ENCODE results near the gene UNC5B. TPM values are rescaled to one million over a fixed set of nuclear protein-coding genes. Genes with fewer than 3 reads are reported as not detected.

Gene UNC5B
- total RNA-seq, 2 experiments from 2014 or later = not detected

DNA sequence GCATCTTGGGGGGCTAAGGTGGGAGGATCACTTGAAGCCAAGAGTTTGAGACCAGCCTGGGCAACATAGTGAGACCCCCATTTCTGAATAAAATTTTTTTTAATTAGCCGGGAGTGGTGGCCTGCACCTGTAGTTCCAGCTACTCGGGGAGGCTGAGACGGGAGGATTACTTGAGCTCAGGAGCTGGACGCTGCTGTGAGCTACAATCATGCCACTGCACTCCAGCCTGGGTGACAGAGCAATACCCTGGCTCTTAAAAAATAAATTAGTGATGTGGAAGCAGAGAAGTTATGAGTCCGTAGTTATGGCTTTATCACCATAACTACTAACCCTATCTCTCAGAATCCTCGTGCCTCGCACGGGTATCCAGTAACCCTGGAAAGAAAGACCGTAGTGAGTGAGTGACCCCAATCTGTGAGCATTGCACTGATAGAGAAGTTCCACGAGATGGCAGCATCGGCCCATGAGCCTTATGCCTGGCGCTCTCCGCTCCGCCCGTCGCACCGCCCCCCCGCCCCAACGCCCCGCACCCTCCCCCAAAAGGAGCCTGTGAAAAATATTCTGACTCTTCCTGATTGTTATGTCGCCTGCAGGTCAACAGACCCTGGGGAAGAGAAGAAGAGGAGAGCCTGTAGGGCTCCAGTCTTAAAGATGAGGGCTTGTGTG, 101.8 kb downstream of the UNC5B start:
- Mint-ChIP-seq H3K4me3 (no peak overlapping the region), H3K27ac (no peak overlapping the region), H3K27me3 (peaks cover 18% of the 10 kb centered on the region), H3K4me1 (peaks cover 16% of the 10 kb centered on the region), H3K36me3 (ENCODE audit: low read depth) (no peaks in the 10 kb centered on the region), H3K9me3 (no peaks in the 10 kb centered on the region)
- DNase-seq = peak; percentile 58
- POLR2A ChIA-PET = no interaction called here
- CTCF ChIA-PET = interaction anchor here (0.8 to 4.7 kb wide), 13 partner anchors 9 to 582 kb away, joined by 3 to 32 read pairs (median 4); no protein-coding TSS in a partner anchor

DNA sequence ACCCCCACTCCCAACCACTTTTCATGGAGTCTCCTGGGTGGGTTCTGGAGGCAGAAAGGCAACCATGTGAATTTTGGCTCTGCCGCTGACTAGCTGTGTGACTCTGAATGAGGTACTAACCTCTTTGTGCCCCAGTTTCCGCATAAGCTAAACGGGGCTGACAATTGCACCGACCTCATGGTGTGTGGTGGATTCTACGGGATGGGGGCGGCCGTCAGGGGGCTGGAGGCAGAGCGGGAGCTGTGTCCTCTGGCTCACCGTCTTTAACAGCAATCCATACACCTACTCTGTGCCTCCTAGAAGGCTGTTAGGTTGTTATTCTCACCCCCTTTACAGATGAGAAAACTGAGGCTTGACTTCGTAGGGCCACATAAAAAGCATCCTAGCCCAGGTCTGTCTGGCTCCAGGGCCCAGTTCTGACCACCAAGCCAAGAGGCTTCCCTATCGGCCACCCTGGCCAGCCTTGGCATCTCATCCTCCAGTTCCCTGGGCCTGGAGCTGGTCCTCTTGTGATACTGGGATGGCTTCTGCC, 102.4 kb downstream of the UNC5B start:
- no peak overlapping the region for H3K27ac Mint-ChIP-seq
- H3K4me1 Mint-ChIP-seq = peaks cover 20% of the 10 kb centered on the region
- ChIA-PET CTCF (interaction anchor here (0.6 to 4.7 kb wide), 16 partner anchors 8 to 908 kb away, joined by 3 to 32 read pairs (median 3); no protein-coding TSS in a partner anchor), POLR2A (no interaction called here)
- H3K36me3 Mint-ChIP-seq (ENCODE audit: low read depth) = no peaks in the 10 kb centered on the region
- peaks cover 18% of the 10 kb centered on the region for H3K27me3 Mint-ChIP-seq
- no peaks in the 10 kb centered on the region for H3K9me3 Mint-ChIP-seq
- no peak for DNase-seq
- no peak overlapping the region for H3K4me3 Mint-ChIP-seq

GRCh38 chr10:71316056-71316785, 103.9 kb downstream of the UNC5B start:
- DNase-seq = no peak
- Mint-ChIP-seq H3K4me1 (peaks cover 21% of the 10 kb centered on the region), H3K27me3 (peaks cover 10% of the 10 kb centered on the region), H3K9me3 (no peaks in the 10 kb centered on the region), H3K27ac (no peak overlapping the region), H3K36me3 (ENCODE audit: low read depth) (no peaks in the 10 kb centered on the region), H3K4me3 (no peak overlapping the region)
- ChIA-PET CTCF (interaction anchor here (1.2 to 4.7 kb wide), 10 partner anchors 9 to 581 kb away, joined by 3 to 32 read pairs (median 4); no protein-coding TSS in a partner anchor), POLR2A (no interaction called here)

GRCh38 chr10:71316786-71317160, 104.4 kb downstream of the UNC5B start:
- ChIA-PET CTCF (interaction anchor here (1.0 to 4.7 kb wide), 6 partner anchors 42 to 580 kb away, joined by 3 to 32 read pairs (median 4); no protein-coding TSS in a partner anchor), POLR2A (no interaction called here)
- H3K9me3 Mint-ChIP-seq = no peaks in the 10 kb centered on the region
- H3K4me1 Mint-ChIP-seq = peaks cover 21% of the 10 kb centered on the region
- H3K27ac Mint-ChIP-seq = no peak overlapping the region
- H3K27me3 Mint-ChIP-seq = peaks cover 7% of the 10 kb centered on the region
- H3K4me3 Mint-ChIP-seq = no peak overlapping the region
- no peaks in the 10 kb centered on the region for H3K36me3 Mint-ChIP-seq (ENCODE audit: low read depth)
- DNase-seq = no peak

GRCh38 chr10:71317739-71318138, 105.4 kb downstream of the UNC5B start:
- H3K36me3 Mint-ChIP-seq (ENCODE audit: low read depth) = no peaks in the 10 kb centered on the region
- no peak overlapping the region for H3K4me3 Mint-ChIP-seq
- peaks cover 21% of the 10 kb centered on the region for H3K4me1 Mint-ChIP-seq
- DNase-seq = no peak
- no peaks in the 10 kb centered on the region for H3K9me3 Mint-ChIP-seq
- ChIA-PET CTCF (interaction anchor here (1.0 to 4.7 kb wide), 5 partner anchors 41 to 579 kb away, joined by 3 to 32 read pairs (median 4); no protein-coding TSS in a partner anchor), POLR2A (no interaction called here)
- no peak overlapping the region for H3K27ac Mint-ChIP-seq
- H3K27me3 Mint-ChIP-seq = peaks cover 6% of the 10 kb centered on the region

- peaks cover 23% of the 10 kb centered on the region for H3K4me1 Mint-ChIP-seq
- POLR2A ChIA-PET = interaction anchor here (0.9 to 1.5 kb wide), 6 partner anchors 9 to 379 kb away, joined by 3 to 6 read pairs (median 3); no protein-coding TSS in a partner anchor
- peaks cover 7% of the 10 kb centered on the region for H3K36me3 Mint-ChIP-seq (ENCODE audit: low read depth)
- peak; percentile 91 for DNase-seq
- H3K9me3 Mint-ChIP-seq = no peaks in the 10 kb centered on the region
- peak within 1 kb of the TSS; percentile 55 for H3K27ac Mint-ChIP-seq
- CTCF ChIA-PET = interaction anchor here (0.7 to 2.4 kb wide), 16 partner anchors 10 to 577 kb away, joined by 3 to 10 read pairs (median 4); no protein-coding TSS in a partner anchor
- H3K27me3 Mint-ChIP-seq = no peaks in the 10 kb centered on the region
- H3K4me3 Mint-ChIP-seq = peak within 1 kb of the TSS; percentile 87
These were observed 106.9 kb downstream of the UNC5B start, which contains the start of gene SLC29A3 for GRCh38 chr10:71319042-71319799. TSS of gene SLC29A3 (plus strand) at chr10:71319259. CDS start at chr10:71319310, 51 bp downstream.

GRCh38 chr10:71319800-71320392, 107.5 kb downstream of the UNC5B start:
- POLR2A ChIA-PET = interaction anchor here (0.9 to 1.5 kb wide), 6 partner anchors 8 to 379 kb away, joined by 3 to 6 read pairs (median 3); no protein-coding TSS in a partner anchor
- Mint-ChIP-seq H3K27me3 (no peaks in the 10 kb centered on the region), H3K27ac (no peak overlapping the region), H3K4me3 (peak overlapping the region; percentile 87), H3K9me3 (no peaks in the 10 kb centered on the region), H3K36me3 (ENCODE audit: low read depth) (peaks cover 7% of the 10 kb centered on the region), H3K4me1 (peaks cover 21% of the 10 kb centered on the region)
- CTCF ChIA-PET = interaction anchor here (0.9 to 2.4 kb wide), 9 partner anchors 9 to 501 kb away, joined by 3 to 10 read pairs (median 3); no protein-coding TSS in a partner anchor
- DNase-seq = no peak

GRCh38 chr10:71320592-71320991, 108.2 kb downstream of the UNC5B start:
- POLR2A ChIA-PET = interaction anchor here (1.2 to 1.5 kb wide), 2 partner anchors 374 to 378 kb away, joined by 3 to 4 read pairs; no protein-coding TSS in a partner anchor
- Mint-ChIP-seq H3K27me3 (no peaks in the 10 kb centered on the region), H3K9me3 (no peaks in the 10 kb centered on the region), H3K27ac (no peak overlapping the region), H3K36me3 (ENCODE audit: low read depth) (peaks cover 7% of the 10 kb centered on the region), H3K4me1 (peaks cover 21% of the 10 kb centered on the region), H3K4me3 (peak overlapping the region; percentile 11)
- DNase-seq = no peak
- CTCF ChIA-PET = interaction anchor here (0.9 to 2.4 kb wide), 5 partner anchors 56 to 500 kb away, joined by 3 to 10 read pairs (median 3); no protein-coding TSS in a partner anchor

DNA sequence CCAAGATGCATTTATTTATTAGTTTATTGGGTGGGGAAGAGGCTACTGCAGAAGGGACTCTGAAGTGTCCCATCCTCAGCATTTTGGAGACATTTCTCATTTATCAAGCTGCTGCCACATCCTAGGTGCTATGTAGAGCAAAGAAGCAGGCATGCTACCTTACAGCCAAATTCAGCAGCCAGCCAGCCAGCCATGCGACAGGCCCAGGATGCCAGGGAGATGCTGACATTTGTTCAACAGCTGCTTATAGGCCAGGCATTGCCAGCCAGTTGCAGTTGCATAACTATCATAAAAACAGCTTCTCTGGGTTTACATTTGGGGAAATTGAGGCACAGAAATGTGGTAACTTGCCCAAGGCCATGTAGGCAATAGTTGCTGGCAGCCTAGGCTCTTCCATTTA, 109.0 kb downstream of the UNC5B start:
- CTCF ChIA-PET = no interaction called here
- H3K9me3 Mint-ChIP-seq = no peaks in the 10 kb centered on the region
- POLR2A ChIA-PET = no interaction called here
- H3K36me3 Mint-ChIP-seq (ENCODE audit: low read depth) = peaks cover 7% of the 10 kb centered on the region
- no peak for DNase-seq
- H3K4me3 Mint-ChIP-seq = no peak overlapping the region
- H3K27ac Mint-ChIP-seq = no peak overlapping the region
- H3K27me3 Mint-ChIP-seq = no peaks in the 10 kb centered on the region
- peaks cover 21% of the 10 kb centered on the region for H3K4me1 Mint-ChIP-seq

DNA sequence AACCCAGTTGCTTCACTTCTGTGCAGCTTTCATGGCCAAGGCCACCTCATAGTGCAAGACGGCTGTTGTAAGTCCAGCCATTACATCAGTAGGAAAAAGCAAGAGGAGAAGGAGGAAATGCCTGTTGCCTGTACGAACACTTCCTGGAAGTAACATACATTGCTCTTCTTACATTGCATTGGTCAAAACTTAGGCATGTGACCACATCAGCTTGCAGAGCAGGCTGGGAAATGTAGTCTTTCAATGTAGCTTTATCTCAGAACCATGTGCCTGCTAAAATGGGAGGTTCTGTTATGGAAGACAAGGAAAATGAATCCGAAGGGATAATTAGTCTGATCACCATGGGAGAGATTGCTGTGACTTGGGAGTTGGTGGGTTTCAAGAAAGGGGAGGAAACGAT, 111.0 kb downstream of the UNC5B start:
- Mint-ChIP-seq H3K36me3 (ENCODE audit: low read depth) (peaks cover 7% of the 10 kb centered on the region), H3K4me3 (no peak overlapping the region), H3K27ac (no peak overlapping the region), H3K27me3 (no peaks in the 10 kb centered on the region), H3K4me1 (peaks cover 14% of the 10 kb centered on the region), H3K9me3 (no peaks in the 10 kb centered on the region)
- DNase-seq = no peak
- ChIA-PET CTCF (interaction anchor here (0.7 to 1.2 kb wide), 3 partner anchors 9 to 385 kb away, joined by 3 to 4 read pairs (median 3); no protein-coding TSS in a partner anchor), POLR2A (interaction anchor here (1.0 kb wide), 1 partner anchor 53 kb away, joined by 3 read pairs; no protein-coding TSS in a partner anchor)

DNA sequence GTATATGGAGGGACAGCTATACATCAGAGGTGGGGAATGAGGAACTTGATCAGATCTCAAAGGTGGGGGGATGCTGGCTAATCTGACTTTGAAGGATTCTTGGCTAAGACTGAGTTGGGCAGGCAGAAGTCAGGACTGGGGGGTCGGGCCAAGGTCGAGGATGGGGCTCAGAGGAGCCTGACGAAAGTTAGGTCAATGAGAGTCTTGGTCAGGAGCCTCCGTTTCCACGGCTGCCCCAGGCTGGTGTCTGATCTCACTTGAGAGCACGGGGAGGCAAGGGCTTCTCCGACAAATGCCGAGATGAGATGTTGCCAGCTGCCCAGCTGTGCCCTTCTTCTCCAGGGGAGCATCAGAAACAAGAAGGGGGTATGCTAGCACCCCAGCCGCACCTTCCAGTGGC, 112.4 kb downstream of the UNC5B start:
- Mint-ChIP-seq H3K4me1 (peaks cover 6% of the 10 kb centered on the region), H3K27ac (no peak overlapping the region), H3K4me3 (no peak overlapping the region), H3K36me3 (ENCODE audit: low read depth) (peaks cover 7% of the 10 kb centered on the region), H3K27me3 (no peaks in the 10 kb centered on the region), H3K9me3 (no peaks in the 10 kb centered on the region)
- ChIA-PET POLR2A (no interaction called here), CTCF (no interaction called here)
- no peak for DNase-seq

DNA sequence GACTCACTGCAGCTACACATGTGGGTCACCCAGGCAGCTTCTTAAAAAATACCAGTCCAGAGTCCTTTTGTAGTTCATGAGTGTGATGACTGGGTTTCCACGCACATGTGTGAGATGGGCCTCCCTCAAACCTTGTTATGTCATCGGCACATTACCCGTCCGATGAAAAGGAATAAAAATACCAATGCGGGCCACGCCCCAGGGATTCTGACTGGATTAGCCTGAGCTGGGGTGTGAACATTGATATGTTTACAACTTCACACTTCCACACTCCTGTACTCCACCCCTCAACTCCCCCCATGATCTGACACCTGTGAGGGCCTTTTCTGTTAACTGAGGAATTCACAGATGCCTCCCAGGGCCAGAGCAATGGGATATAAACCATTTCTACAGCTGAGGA, 112.9 kb downstream of the UNC5B start:
- no peaks in the 10 kb centered on the region for H3K9me3 Mint-ChIP-seq
- no peak overlapping the region for H3K4me3 Mint-ChIP-seq
- no peak overlapping the region for H3K27ac Mint-ChIP-seq
- H3K27me3 Mint-ChIP-seq = no peaks in the 10 kb centered on the region
- DNase-seq = no peak
- ChIA-PET POLR2A (no interaction called here), CTCF (no interaction called here)
- H3K36me3 Mint-ChIP-seq (ENCODE audit: low read depth) = peaks cover 7% of the 10 kb centered on the region
- H3K4me1 Mint-ChIP-seq = peaks cover 5% of the 10 kb centered on the region
